Fibroblast of villous mesenchyme (primary cell): Measurements from ENCODE around the gene CASP2. TPM values are rescaled to one million over a fixed set of nuclear protein-coding genes. Genes with fewer than 3 reads are reported as not detected.
A peak's percentile ranks its signal among the peaks of the same experiment; 100 is the strongest.

ENCODE experiments used
- DNase-seq: peaks from one replicate; pipeline ENCODE4 v3.0.0-alpha.2; 2010; ENCODE audit warnings: low read depth
- H3K4me3 ChIP-seq: 2 replicates; pipeline ENCODE4 v1.5.1; 2011; ENCODE audit warnings: low read depth, mild to moderate bottlenecking, low read length
- total RNA-seq: library from RNA; depleted of rRNA; stranded (reverse); fragments of >200 nt; gene quantifications from 2 replicates; pipeline ENCODE4 v1.2.3, GENCODE V29; 2012
- TF ChIP-seq, protein P1 (sequence below): IDR thresholded peaks from 2 replicates; pipeline ENCODE4 v1.5.1; 2012; ENCODE audit warnings: low read depth, mild to moderate bottlenecking, low read length; ENCODE audit not compliant: insufficient read depth

Gene CASP2
- total RNA-seq, 1 donor: 16.0 TPM

DNA sequence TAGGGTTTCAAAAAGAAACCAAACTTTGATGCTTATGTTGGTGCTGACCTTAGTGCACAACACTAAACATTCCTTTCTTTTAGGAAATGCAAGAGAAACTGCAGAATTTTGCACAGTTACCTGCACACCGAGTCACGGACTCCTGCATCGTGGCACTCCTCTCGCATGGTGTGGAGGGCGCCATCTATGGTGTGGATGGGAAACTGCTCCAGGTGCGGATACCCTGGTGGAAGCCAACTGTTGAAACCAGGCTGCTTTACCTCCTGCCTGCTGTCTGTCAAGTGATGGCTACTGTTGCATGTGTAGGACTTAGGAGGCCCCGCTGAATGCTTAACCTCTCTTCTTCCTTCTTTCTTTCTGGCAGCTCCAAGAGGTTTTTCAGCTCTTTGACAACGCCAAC is 11.7 kb downstream of the CASP2 start:
- TF ChIP-seq, protein P1, sequence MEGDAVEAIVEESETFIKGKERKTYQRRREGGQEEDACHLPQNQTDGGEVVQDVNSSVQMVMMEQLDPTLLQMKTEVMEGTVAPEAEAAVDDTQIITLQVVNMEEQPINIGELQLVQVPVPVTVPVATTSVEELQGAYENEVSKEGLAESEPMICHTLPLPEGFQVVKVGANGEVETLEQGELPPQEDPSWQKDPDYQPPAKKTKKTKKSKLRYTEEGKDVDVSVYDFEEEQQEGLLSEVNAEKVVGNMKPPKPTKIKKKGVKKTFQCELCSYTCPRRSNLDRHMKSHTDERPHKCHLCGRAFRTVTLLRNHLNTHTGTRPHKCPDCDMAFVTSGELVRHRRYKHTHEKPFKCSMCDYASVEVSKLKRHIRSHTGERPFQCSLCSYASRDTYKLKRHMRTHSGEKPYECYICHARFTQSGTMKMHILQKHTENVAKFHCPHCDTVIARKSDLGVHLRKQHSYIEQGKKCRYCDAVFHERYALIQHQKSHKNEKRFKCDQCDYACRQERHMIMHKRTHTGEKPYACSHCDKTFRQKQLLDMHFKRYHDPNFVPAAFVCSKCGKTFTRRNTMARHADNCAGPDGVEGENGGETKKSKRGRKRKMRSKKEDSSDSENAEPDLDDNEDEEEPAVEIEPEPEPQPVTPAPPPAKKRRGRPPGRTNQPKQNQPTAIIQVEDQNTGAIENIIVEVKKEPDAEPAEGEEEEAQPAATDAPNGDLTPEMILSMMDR: peak; percentile 69
- no peak for DNase-seq
- H3K4me3 ChIP-seq: no peak overlapping the region

DNA sequence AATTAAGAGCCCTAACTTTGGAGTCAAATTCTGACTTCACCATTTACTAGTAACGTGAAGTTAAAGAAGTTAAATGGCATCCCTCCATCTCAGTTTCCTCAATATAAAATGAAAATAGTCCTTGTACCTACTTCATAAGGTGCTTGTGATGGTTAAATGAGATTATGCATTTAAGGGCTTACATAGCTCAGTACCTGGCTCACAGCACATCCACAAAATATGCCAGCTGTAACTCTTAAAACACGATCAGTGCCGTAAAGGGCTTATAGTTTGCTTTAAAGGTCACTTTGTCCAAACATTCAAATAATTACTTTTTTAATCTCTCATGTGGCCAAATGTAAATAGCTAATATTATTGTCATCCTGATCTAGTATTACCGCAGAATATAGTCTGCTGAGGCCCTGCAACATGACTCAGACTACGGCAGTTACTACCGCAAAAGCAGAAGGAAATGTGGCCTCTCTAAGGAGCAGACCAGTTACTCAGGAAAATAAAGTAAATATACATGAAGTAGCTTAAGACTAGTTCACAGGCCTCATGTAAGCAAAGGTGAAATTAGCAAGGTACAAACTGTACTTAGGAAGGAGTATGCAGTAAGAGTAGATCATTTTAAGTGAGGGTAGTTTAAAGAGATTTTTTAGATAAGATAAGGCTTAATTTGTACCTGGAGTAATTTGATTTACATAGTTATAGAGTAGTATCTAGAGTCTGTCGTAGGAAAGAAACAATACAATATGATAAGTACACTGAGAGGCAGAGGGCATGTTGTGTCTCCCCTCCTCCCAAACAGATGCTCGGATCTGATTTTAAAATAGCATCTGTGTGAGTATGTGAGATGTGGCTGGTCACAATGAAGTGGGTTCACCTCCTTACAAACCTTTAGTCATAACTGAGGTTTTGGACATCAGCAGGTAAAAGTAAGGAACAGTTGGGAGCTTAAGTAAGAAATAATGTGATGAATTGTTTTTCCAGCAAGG is 13.1 kb downstream of the CASP2 start:
- no peak overlapping the region for H3K4me3 ChIP-seq
- TF ChIP-seq, protein P1: no peak
- DNase-seq: no peak

DNA sequence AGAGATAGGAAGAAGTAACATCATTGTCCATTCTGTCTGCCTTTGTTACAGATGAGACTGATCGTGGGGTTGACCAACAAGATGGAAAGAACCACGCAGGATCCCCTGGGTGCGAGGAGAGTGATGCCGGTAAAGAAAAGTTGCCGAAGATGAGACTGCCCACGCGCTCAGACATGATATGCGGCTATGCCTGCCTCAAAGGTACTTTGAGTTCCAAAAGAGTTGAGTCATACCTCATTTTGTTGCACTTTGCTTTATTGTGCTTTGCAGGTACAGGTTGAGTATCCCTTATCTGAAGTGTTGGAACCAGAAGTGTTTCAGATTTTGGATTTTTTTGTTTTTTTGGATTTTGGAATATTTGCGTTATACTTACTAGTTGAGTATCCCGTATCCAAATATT is 15.6 kb downstream of the CASP2 start:
- H3K4me3 ChIP-seq: no peak overlapping the region
- DNase-seq: no peak
- TF ChIP-seq, protein P1: no peak

DNA sequence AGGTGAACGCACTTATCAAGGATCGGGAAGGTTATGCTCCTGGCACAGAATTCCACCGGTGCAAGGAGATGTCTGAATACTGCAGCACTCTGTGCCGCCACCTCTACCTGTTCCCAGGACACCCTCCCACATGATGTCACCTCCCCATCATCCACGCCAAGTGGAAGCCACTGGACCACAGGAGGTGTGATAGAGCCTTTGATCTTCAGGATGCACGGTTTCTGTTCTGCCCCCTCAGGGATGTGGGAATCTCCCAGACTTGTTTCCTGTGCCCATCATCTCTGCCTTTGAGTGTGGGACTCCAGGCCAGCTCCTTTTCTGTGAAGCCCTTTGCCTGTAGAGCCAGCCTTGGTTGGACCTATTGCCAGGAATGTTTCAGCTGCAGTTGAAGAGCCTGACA is 16.8 kb downstream of the CASP2 start:
- H3K4me3 ChIP-seq: no peak overlapping the region
- DNase-seq: no peak
- TF ChIP-seq, protein P1: no peak

DNA sequence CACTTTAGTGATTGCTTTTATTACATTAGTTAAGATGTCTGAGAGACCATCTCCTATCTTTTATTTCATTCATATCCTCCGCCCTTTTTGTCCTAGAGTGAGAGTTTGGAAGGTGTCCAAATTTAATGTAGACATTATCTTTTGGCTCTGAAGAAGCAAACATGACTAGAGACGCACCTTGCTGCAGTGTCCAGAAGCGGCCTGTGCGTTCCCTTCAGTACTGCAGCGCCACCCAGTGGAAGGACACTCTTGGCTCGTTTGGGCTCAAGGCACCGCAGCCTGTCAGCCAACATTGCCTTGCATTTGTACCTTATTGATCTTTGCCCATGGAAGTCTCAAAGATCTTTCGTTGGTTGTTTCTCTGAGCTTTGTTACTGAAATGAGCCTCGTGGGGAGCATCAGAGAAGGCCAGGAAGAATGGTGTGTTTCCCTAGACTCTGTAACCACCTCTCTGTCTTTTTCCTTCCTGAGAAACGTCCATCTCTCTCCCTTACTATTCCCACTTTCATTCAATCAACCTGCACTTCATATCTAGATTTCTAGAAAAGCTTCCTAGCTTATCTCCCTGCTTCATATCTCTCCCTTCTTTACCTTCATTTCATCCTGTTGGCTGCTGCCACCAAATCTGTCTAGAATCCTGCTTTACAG is 17.4 kb downstream of the CASP2 start:
- peak; percentile 54 for DNase-seq
- TF ChIP-seq, protein P1: peak; percentile 80
- H3K4me3 ChIP-seq: no peak overlapping the region

DNA sequence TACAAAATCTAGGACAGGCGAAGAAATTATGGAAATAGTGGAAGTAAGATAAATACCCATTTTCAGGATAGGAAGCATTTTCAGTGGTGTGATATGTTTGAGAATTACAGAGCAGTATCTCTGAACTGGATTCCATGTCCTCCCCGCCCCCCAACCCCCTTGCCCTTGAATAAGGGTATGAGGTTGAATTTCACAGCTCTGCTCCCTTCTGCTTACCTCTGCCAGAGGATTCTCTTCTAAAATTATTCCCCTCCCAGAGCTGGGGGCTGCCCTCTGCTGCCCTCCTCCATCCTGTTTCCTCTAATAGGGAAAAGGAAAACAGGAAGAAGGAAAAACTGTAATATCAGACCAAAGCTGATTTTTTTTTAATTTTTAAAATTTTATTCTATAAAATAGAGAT is 20.5 kb downstream of the CASP2 start:
- H3K4me3 ChIP-seq: no peak overlapping the region
- TF ChIP-seq, protein P1: no peak
- no peak for DNase-seq
